NCI-H69 (cell line): ENCODE results near the gene SCGB1D4.
A peak's percentile ranks its signal among the peaks of the same experiment; 100 is the strongest.

Source experiments
- DNase-seq: peaks from one replicate; lab custom pipeline; 2025; lab: John Stamatoyannopoulos, UW

SCGB1D4 gene

GRCh38 chr11:62273789-62274275, 25.0 kb downstream of the SCGB1D4 start:
- DNase-seq = peak; percentile 58

DNA sequence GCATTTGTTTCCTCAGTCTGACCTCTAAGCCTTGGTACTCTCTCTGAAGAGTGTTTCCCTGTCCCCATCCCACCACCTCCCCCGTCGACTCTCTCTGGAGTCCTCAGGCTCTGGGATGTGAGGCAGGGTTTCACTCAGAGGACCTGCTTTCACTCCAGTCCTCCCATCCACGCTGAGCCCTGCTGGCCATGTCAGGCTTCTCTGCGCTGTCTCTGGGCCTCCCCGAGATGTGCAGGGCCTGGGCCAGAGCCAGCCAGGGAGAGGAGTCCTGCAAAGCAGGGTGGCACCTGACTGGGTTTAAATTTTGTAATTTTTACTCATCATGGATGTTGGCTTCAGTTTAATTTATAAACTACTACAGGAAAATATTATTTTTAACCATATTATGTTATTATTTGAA, 25.6 kb downstream of the SCGB1D4 start:
- peak; percentile 14 for DNase-seq

DNA sequence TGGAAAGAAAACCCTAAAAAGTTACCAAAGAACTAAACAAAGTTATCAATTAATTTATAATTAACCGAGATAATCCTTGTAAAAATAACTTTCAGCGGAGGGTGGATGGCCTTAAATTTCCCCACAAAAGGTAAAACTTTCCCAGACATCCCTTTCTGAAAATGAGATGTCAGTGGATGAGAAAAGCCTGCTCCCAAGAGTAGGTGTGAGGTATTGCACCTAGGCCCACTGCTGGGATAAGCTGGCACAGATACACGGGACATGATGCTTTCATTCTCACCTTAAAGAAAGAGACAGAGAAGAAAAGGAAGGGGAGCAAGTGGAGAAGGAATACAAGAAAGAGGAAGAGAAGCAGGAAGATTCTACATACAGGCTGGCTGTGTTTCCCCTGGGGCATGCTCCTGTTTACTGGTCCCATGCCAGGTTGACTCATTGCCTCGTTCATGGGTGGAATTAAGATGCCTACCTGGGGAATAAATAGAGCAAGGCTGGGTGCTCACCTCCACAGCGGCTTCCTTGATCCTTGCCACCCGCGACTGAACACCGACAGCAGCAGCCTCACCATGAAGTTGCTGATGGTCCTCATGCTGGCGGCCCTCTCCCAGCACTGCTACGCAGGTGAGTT, 29.1 kb downstream of the SCGB1D4 start, which contains the start of gene SCGB2A2:
TSS of gene SCGB2A2 (plus strand) at position 505 of the 625 bp plus-strand sequence. CDS start at position 564, 59 bp downstream.
- peak; percentile 73 for DNase-seq

DNA sequence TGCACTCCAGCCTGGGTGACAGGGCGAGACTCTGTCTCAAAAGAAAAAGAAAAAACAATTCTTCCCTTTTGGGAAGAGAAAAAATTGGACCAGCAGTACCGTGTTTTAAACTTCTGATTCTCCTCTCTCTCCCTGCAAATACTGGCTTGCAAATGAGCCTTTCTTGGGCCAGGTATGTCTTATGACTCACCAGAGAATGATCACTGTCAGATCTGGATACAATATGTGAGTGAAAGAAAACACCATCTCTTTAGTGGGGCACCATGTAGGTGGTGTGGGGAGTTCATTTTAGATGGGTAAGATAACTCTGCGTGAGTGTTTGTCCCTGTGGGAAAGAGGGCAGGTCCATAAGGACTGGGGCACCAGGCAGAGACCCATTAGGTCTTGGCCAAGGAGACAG, 31.3 kb downstream of the SCGB1D4 start:
- DNase-seq = no peak

DNA sequence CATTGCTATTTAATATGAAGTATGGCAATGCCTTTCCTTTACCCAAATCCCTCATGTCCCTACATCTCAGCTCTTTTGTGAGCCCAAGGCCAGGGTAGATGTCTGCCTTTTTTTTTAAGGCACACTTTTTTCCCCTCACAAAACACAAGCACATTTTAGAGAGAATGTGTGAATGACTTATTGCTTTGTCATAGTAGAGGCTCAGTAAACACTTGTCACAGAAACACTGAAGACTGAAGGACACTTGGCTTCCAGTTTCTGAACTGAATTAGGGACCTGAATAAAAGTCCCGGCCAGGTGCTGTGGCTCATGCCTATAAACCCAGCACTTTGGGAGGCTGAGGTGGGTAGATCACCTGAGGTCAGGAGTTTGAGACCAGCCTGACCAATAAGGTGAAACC, 31.8 kb downstream of the SCGB1D4 start:
- no peak for DNase-seq

DNA sequence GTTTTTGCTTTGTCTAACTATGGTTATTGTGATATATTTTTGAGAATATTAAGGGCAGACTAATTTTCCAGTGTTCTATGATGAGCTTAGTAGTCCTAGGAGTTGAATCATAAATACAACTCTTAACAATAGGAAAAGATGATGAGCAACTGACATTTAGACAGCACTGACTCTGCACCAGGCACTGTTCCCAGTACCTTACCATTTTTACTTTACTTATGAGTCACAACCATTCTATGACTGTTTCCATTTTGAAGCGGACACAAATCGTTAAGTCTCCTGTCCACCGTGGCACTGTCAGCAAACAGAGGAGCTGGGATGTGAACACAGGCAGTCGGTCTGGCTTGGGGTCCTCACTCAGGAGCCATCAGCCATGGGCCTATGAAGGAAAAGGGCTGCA, 32.3 kb downstream of the SCGB1D4 start:
- DNase-seq = no peak

DNA sequence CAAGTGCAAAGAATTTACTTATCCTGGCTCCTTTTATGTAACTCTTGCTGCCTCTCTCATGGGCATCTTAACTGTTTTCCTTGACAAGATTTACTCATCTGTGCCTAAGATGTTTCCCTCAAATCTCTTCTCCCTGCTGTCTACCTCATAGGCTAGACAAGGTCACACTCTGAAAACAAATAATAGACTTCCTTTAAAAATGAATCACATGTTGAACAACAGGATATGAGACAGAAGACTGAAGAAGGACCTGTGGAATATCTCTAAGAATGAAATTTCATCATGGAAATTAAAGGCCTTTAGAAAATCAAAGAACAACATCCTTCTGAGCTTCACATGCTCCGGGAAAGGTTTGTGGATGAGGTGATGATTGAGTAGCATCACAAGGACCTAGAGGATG, 34.9 kb downstream of the SCGB1D4 start:
- DNase-seq = no peak

GRCh38 chr11:62260261-62260953, 38.5 kb downstream of the SCGB1D4 start:
- DNase-seq = peak; percentile 91

GRCh38 chr11:62256281-62256680, 42.6 kb downstream of the SCGB1D4 start:
- DNase-seq = no peak

DNA sequence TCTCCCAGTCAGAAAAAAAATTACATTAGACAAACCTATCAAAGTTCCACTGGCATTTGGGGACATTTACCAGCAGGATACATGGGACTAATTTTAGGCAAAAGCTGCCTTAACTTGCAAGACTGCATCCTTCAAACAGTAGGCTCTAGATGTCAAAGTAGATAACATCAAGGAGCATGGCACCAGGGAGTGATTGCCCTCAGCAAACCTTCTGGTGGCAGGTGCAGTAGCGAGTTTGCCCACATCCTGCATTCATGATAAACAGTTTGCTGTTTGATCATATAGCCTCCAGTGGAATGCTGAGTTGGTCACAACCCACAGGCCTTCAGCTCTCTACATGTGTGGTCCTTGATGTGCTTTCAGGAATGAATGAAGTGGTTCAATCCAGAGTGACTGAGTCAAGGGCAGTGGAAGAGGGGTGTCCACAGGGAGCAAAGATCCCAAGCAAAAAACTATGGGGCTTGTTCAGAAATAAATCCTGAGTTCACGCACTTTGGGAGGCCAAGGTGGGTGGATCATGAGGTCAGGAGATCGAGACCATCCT, 44.8 kb downstream of the SCGB1D4 start:
- no peak for DNase-seq

DNA sequence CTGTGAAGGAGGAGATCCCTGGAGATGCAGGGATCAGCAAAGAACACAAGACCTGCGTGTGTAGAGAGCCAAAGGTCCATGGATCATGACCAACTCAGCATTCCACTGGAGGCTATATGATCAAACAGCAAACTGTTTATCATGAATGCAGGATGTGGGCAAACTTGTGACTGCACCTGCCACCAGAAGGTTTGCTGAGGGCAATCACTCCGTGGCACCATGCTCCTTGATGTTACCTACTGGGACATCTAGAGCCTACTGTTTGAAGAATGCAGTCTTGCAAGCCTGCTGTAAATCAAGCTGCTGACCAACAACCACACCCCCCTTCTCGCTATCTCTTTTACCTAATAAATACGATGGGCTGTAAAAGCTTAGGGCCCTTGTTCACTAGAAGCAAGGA, 47.2 kb downstream of the SCGB1D4 start:
- DNase-seq = no peak
